H1 (cell line): ENCODE results near the gene ZNF263. TPM values are rescaled to one million over a fixed set of nuclear protein-coding genes. Genes with fewer than 3 reads are reported as not detected.

ENCODE experiments used
- ATF3 ChIP-seq: IDR thresholded peaks from 2 replicates; pipeline ENCODE4 v1.6.1; 2011; ENCODE audit warnings: low read depth, mild to moderate bottlenecking, low read length; ENCODE audit not compliant: insufficient read depth
- BACH1 ChIP-seq: IDR thresholded peaks from 2 replicates; pipeline ENCODE4 v1.6.1; 2012; ENCODE audit warnings: low read length, improper control_type of control experiment
- CBX5 ChIP-seq: fragments of 300-800, 300-1000 bp; sonication (generic); IDR thresholded peaks from 2 replicates; pipeline ENCODE4 v1.7.1; 2016; ENCODE audit warnings: antibody characterized with exemption, low read length, low read depth
- CHD7 ChIP-seq: fragments of 300-600 bp; sonication (generic); IDR thresholded peaks from 2 replicates; pipeline ENCODE4 v1.7.1; 2012; ENCODE audit warnings: low read length, moderate library complexity, mild to moderate bottlenecking, inconsistent platforms; ENCODE audit not compliant: insufficient replicate concordance
- MAX ChIP-seq: IDR thresholded peaks from 2 replicates; pipeline ENCODE4 v1.6.1; 2012; ENCODE audit warnings: inconsistent platforms
- POLR2A ChIP-seq, 2 experiments: IDR thresholded peaks; 1 replicate in 1 of 2; 2 replicates in 1 of 2; pipeline ENCODE4 v1.6.1; 2011; ENCODE audit warnings: low read depth in 2 of 2, low read length in 2 of 2, mild to moderate bottlenecking in 2 of 2; ENCODE audit errors: control extremely low read depth in 1 of 2
- SUZ12 ChIP-seq: fragments of 200-600 bp; sonication (generic); IDR thresholded peaks from 2 replicates; pipeline ENCODE4 v1.6.1; 2012; ENCODE audit warnings: mild to moderate bottlenecking, inconsistent platforms, low read length, moderate library complexity, mixed read lengths
- TAF1 ChIP-seq: IDR thresholded peaks from 2 replicates; pipeline ENCODE4 v1.6.1; 2011; ENCODE audit warnings: mild to moderate bottlenecking, low read depth, low read length
- TAF7 ChIP-seq: optimal IDR thresholded peaks from 2 replicates; pipeline ENCODE3; 2011; ENCODE audit warnings: low read depth, mild to moderate bottlenecking, inconsistent platforms, low read length, moderate library complexity, borderline replicate concordance
- polyA plus RNA-seq, 7 experiments: library from polyadenylated mRNA; depleted of rRNA in 3 of 7; stranded (reverse) in 5 of 7; unstranded in 2 of 7; fragments of >200 nt in 5 of 7; fragments of 200-250 nt in 2 of 7; gene quantifications; 1 replicate in 5 of 7; 2 replicates in 1 of 7; 4 replicates in 1 of 7; pipeline versions ENCODE4 v1.2.1 to v1.2.3, GENCODE V29; 2011 to 2013; ENCODE audit warnings: missing spikeins in 2 of 7, mixed read lengths in 2 of 7
- total RNA-seq: library from RNA; stranded (reverse); fragmentation: NEBNext Ultra II Directional; extraction: Animal tissue kit (Norgen Biotek cat#: 25700); gene quantifications from 2 replicates; pipeline ENCODE4 v1.2.1, GENCODE V29; 2021

ZNF263 gene
- total and polyA plus RNA-seq, 2 of the 8 experiments (the other 6 are each of a cell fraction or from before 2014, with no cell fraction given), result 9.2 to 26.7 TPM

GRCh38 chr16:3305109-3306068, 22.1 kb downstream of the ZNF263 start, which contains the start of the genes TIGD7 and ZNF75A (continued):
- no peak for TF ChIP-seq CHD7
- no peak; the same call in 1 of the 2 replicates for TF ChIP-seq BACH1
- TF ChIP-seq CBX5, result no peak
- TF ChIP-seq SUZ12, result 0 out of 2 replicates have a peak, but pooled peaks have one; percentile 46
- peak; percentile 99 for TF ChIP-seq MAX
- no peak for TF ChIP-seq ATF3
- peak; percentile 94 for TF ChIP-seq TAF1
- TF ChIP-seq TAF7, result peak; percentile 85
- TF ChIP-seq POLR2A (IDR thresholded peaks at IDR 0.05; ENCODE audit: control extremely low read depth in 1 of 2, low read depth in 2 of 2, low read length in 2 of 2), result peak; percentile 95 to 97
